GM12878 (cell line): ENCODE data around the gene AIG1. TPM values are rescaled to one million over a fixed set of nuclear protein-coding genes. Genes with fewer than 3 reads are reported as not detected.

Experiments used
- ATAC-seq: fragments of 200-7000 bp; cut with Tn5 transposase; 3 replicates; pipeline ENCODE4 v1.9.1; 2020; ENCODE audit warnings: mild to moderate bottlenecking, moderate library complexity
- BruUV-seq: library from RNA; stranded (reverse); fragments of 400-500 nt; replicated peaks from 2 replicates; lab custom pipeline; 2021; lab: Mats Ljungman, UMichigan
- CTCF ChIA-PET: fragments of 300-600 bp; sonication (Branson Sonifier 250); formaldehyde crosslinking; extraction: SDS; loops from one replicate; lab custom pipeline; 2021; ENCODE audit warnings: inconsistent platforms; lab: Yijun Ruan, JAX
- POLR2A ChIA-PET: fragments of 350-600 bp; formaldehyde crosslinking; extraction: SDS; loops from one replicate; lab custom pipeline; 2021; ENCODE audit warnings: inconsistent platforms; lab: Charles Lee
- RAD21 ChIA-PET: fragments of 300-600 bp; sonication (Branson Sonifier 250); formaldehyde crosslinking; loops from one replicate; lab custom pipeline; 2023; ENCODE audit warnings: antibody characterized with exemption; ENCODE audit not compliant: unreplicated experiment; lab: Charles Lee
- SMC1A ChIA-PET: fragments of 300-600 bp; sonication (Branson Sonifier 250); formaldehyde crosslinking; loops from one replicate; lab custom pipeline; 2023; ENCODE audit not compliant: unreplicated experiment, uncharacterized antibody; lab: Charles Lee
- DNase-seq: peaks from one replicate; pipeline ENCODE4 v3.0.0-alpha.2; 2011; ENCODE audit warnings: low read depth, low spot score
- FAIRE-seq: peaks from 3 replicates; lab custom pipeline; 2011; peaks lifted over from hg19 to GRCh38; lab: Jason Lieb, UNC
- H2AFZ ChIP-seq: 2 replicates; pipeline ENCODE4 v1.6.0; 2011; ENCODE audit warnings: low read depth, low read length, control low read depth; ENCODE audit not compliant: control insufficient read depth
- H3K27ac ChIP-seq: 2 replicates; pipeline ENCODE4 v1.5.1; 2011; ENCODE audit warnings: control low read depth; ENCODE audit not compliant: control insufficient read depth, insufficient read depth
- H3K27me3 ChIP-seq, 2 experiments: replicated peaks in 1 of 2; 2 replicates each; pipeline versions ENCODE4 v1.6.0 to v1.6.1; 2011; ENCODE audit warnings: low read length in 1 of 2; ENCODE audit not compliant: control insufficient read depth in 2 of 2, insufficient read depth in 2 of 2
- H3K36me3 ChIP-seq, 2 experiments: 2 replicates each; pipeline ENCODE4 v1.5.1; 2011; ENCODE audit warnings: low read length in 1 of 2; ENCODE audit not compliant: control insufficient read depth in 2 of 2, insufficient read depth in 2 of 2
- H3K4me1 ChIP-seq: 2 replicates; pipeline ENCODE4 v1.6.1; 2011; ENCODE audit warnings: mild to moderate bottlenecking, low read length, moderate library complexity, mixed read lengths; ENCODE audit not compliant: control insufficient read depth, insufficient read depth
- H3K4me2 ChIP-seq: 2 replicates; pipeline ENCODE4 v1.6.0; 2011; ENCODE audit warnings: control low read depth; ENCODE audit not compliant: control insufficient read depth, insufficient read depth
- H3K4me3 ChIP-seq: fragments of 200-600 bp; sonication (generic); 2 replicates; pipeline ENCODE4 v1.5.1; 2016
- H3K79me2 ChIP-seq: 2 replicates; pipeline ENCODE4 v1.6.0; 2011; ENCODE audit warnings: low read length; ENCODE audit not compliant: control insufficient read depth, insufficient read depth
- H3K9ac ChIP-seq: 2 replicates; pipeline ENCODE4 v1.8.0; 2011; ENCODE audit warnings: low read length, control low read depth, mixed read lengths; ENCODE audit not compliant: control insufficient read depth, insufficient read depth
- H3K9me3 ChIP-seq: replicated peaks from 3 replicates; pipeline ENCODE4 v1.5.1; 2011; ENCODE audit warnings: mild to moderate bottlenecking, low read length; ENCODE audit not compliant: control insufficient read depth, insufficient read depth
- H4K20me1 ChIP-seq: 2 replicates; pipeline ENCODE4 v1.6.0; 2011; ENCODE audit not compliant: control insufficient read depth, insufficient read depth
- BMI1 ChIP-seq: fragments of 450-650 bp; IDR thresholded peaks from 2 replicates; pipeline ENCODE4 v1.6.1; 2016; ENCODE audit warnings: mild to moderate bottlenecking, moderate library complexity, borderline replicate concordance
- CBFB ChIP-seq: IDR thresholded peaks from 2 replicates; pipeline ENCODE4 v1.6.1; 2016; ENCODE audit warnings: antibody characterized with exemption, low read depth
- CUX1 ChIP-seq: IDR thresholded peaks from 2 replicates; pipeline ENCODE4 v1.6.1; 2012; ENCODE audit warnings: improper control_type of control experiment, low read depth, low read length; ENCODE audit not compliant: insufficient replicate concordance
- KDM1A ChIP-seq: fragments of 200-600 bp; sonication (generic); IDR thresholded peaks from 2 replicates; pipeline ENCODE4 v1.6.1; 2016; ENCODE audit warnings: borderline replicate concordance
- MEF2A ChIP-seq: IDR thresholded peaks from 2 replicates; pipeline ENCODE4 v1.6.1; 2011; ENCODE audit warnings: low read depth, mild to moderate bottlenecking, low read length, moderate library complexity; ENCODE audit not compliant: insufficient read depth
- MYB ChIP-seq: fragments of 150-350 bp; IDR thresholded peaks from 2 replicates; pipeline ENCODE4 v1.6.1; 2014; ENCODE audit warnings: mild to moderate bottlenecking, low read depth, low read length, borderline replicate concordance
- NFXL1 ChIP-seq: fragments of 450-650 bp; IDR thresholded peaks from 2 replicates; pipeline ENCODE4 v1.6.1; 2017; ENCODE audit warnings: antibody characterized with exemption, mild to moderate bottlenecking, borderline replicate concordance
- NRF1 ChIP-seq: conservative IDR thresholded peaks from 2 replicates; pipeline ENCODE4 v1.6.1; 2011; ENCODE audit warnings: mild to moderate bottlenecking, low read depth, low read length, improper control_type of control experiment
- POLR2A ChIP-seq: IDR thresholded peaks from 2 replicates; pipeline ENCODE4 v1.6.1; 2011; ENCODE audit warnings: low read depth, mild to moderate bottlenecking, low read length
- SMARCA5 ChIP-seq: fragments of 450-650 bp; IDR thresholded peaks from 2 replicates; pipeline ENCODE4 v1.6.1; 2017; ENCODE audit warnings: mild to moderate bottlenecking
- YY1 ChIP-seq: IDR thresholded peaks from 2 replicates; pipeline ENCODE4 v1.6.1; 2011; ENCODE audit warnings: low read depth, mild to moderate bottlenecking, low read length
- ZBTB40 ChIP-seq: fragments of 450-650 bp; IDR thresholded peaks from 2 replicates; pipeline ENCODE4 v1.6.1; 2016; ENCODE audit warnings: mild to moderate bottlenecking, moderate library complexity, borderline replicate concordance
- WGBS: methylation state at CpG from one replicate; pipeline ENCODE4 v1.1.6; 2016; ENCODE audit warnings: low lambda C conversion rate; ENCODE audit not compliant: insufficient replicate concordance, insufficient coverage; ENCODE audit errors: missing lambda C conversion rate; 5-methylcytosine and 5-hydroxymethylcytosine counted together
- in situ Hi-C: fragments of 300-500 bp; cut with MboI; formaldehyde crosslinking; loops from 9 replicates; pipeline ENCODE4 v1.14.3; 2018; ENCODE audit warnings: mixed read lengths
- intact Hi-C: fragments of 100-400 bp; cut with micrococcal nuclease; formaldehyde crosslinking; loops from one replicate; pipeline ENCODE4 v1.14.2; 2022; ENCODE audit not compliant: unreplicated experiment
- polyA plus RNA-seq, 11 experiments: library from polyadenylated mRNA; depleted of rRNA in 4 of 11; unstranded in 6 of 11; stranded (reverse) in 5 of 11; fragments of >200 nt; fragmentation: Nextera tagmentation in 4 of 11; fragmentation: Illumina TruSeq in 1 of 11; extraction: Ambion mirVana in 4 of 11; extraction: Trizol in 1 of 11; gene quantifications; 1 replicate in 1 of 11; 2 replicates in 10 of 11; pipeline versions ENCODE4 v1.2.1 to v1.2.3, GENCODE V29; 2011 to 2016; ENCODE audit warnings: inconsistent platforms in 2 of 11, missing spikeins in 2 of 11, low read depth in 1 of 11
- total RNA-seq, 4 experiments: library from RNA; depleted of rRNA in 3 of 4; stranded (reverse); fragments of >200 nt in 3 of 4; fragmentation: Illumina TruSeq in 1 of 4; extraction: Trizol in 1 of 4; gene quantifications; 2 replicates each; pipeline versions ENCODE4 v1.2.1 to v1.2.3, GENCODE V29; 2013 to 2021

AIG1 gene
- total and polyA plus RNA-seq, 10 of the 15 experiments (the other 5 are each of a cell fraction or from before 2014, with no cell fraction given), result 27.0 to 74.5 (median 36.4) TPM

DNA sequence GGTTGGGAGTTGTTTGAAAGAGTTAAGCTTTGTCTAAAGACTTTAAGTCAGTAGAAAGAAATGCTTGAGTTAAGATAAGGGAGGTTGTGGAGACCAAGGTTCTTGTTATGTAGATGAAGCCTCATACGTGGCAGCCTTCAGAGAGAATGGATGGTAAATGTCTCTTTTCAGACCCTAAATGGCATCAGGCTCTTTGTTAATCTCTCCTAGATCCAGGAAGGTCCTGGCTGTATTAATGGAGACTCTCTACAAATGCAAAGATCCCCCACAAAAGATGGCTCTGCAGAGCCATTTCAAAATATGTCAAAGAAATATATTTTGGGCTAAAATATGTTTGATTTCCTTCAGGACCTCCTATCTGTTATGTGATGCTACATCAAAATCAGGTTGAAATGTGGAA is 228.2 kb downstream of the AIG1 start (continued):
- TF ChIP-seq CUX1 (no peak), KDM1A (no peak), NRF1 (no peak), SMARCA5 (no peak), CBFB (no peak), YY1 (no peak), BMI1 (no peak), POLR2A (no peak), NFXL1 (no peak), MYB (no peak)

DNA sequence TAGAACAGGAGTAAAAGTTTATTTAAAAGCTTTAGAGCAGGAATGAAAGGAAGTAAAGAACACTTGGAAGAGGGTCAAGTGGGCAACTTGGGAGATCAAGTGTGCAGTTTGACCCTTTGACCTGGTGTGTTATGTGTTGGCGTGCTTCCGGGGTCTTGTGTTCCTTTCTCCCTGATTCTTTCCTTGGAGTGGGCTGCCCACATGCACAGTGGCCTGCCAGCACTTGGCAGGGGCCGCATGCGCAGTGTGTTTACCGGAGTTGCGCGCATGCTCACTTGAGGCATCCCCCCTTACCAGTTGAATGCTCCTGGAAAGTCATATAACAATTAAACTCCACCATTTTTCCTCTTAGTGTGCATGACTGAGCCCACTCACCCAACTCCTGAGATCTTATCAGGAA is 229.5 kb downstream of the AIG1 start:
- Histone ChIP-seq H3K4me1 (no peaks in the 10 kb centered on the region), H3K79me2 (no peaks in the 10 kb centered on the region), H2AFZ (no peak overlapping the region), H3K4me2 (no peak overlapping the region), H3K27ac (no peak overlapping the region), H4K20me1 (no peaks in the 10 kb centered on the region), H3K4me3 (no peak overlapping the region), H3K9ac (no peak overlapping the region), H3K27me3 (no peaks in the 10 kb centered on the region; a peak in 1 of 4 replicates), H3K36me3 (no peaks in the 10 kb centered on the region), H3K9me3 (no peaks in the 10 kb centered on the region)
- ATAC-seq (no peak), DNase-seq (no peak), FAIRE-seq (no peak)
- ChIA-PET SMC1A (no interaction called here), RAD21 (no interaction called here), CTCF (interaction anchor here (0.6 kb wide), 1 partner anchor 772 kb away, joined by 3 read pairs; no protein-coding TSS in a partner anchor), POLR2A (no interaction called here)
- 97% methylated on average over 7 of the region's 7 CpGs for WGBS
- in situ Hi-C loops (no loop called here), intact Hi-C loops (no loop called here)
- TF ChIP-seq ZBTB40 (no peak), MEF2A (no peak), KDM1A (no peak)
- no TSS peak for BruUV-seq
